HG02642 (cell line): ENCODE measurements around the gene ATP1A3.

ENCODE experiments used
- ATAC-seq: cut with Tn5 transposase; IDR thresholded peaks from one replicate; pipeline ENCODE4 v1.9.1; 2021; ENCODE audit warnings: mild to moderate bottlenecking; ENCODE audit not compliant: unreplicated experiment, poor library complexity

Gene ATP1A3

DNA sequence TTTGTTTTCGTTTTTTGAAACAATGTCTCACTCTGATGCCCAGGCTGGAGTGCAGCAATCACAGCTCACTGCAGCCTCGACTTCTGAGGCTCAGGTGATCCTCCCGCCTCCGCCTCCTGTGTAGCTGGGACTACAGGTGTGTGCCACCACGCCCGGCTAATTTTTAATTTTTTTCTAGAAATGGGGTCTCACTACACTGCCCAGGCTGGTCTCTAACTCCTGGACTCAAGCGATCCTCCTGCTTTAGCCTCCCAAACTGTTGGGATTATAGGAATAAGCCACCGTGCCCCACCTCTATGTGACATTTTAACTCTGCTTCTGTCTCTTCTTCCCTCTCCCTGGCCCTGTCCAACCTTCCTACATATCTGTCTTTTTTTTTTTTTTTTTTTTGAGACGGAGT, 5.1 kb downstream of the ATP1A3 start:
- no peak for ATAC-seq

DNA sequence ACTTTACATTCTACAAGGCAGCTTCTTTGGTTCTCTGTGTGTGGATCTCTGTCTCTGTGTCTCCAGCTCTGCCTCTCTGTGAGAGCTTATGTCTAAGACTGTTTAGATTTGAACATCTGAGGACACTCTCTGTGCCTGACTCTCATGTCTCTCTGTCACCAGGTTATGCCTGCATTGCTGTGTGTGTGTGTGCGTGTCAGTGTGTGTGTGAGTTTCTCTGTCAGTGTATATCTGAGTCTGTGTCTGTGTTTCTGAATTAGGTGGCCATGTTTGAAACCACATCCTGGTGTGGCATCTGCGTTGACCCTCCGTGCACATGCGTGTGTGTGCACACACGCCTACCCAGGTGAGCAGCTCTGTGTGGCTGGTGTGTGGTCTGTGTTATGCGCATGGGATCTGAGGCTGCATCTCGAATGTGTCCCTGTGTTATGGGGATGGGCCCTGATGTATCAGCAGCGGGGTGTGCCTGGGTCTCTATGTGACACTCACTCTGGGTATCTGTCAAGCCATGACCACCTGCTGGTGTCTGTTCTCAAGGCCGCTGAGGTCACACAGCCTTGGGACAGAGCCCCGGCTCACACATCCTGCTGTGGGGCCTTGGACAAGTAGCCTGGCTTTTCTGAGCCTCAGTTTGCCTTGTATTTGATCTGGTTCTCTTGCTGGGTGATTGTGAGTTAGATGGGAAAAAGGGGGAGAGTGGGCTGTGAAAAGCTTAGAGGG, 6.7 kb downstream of the ATP1A3 start:
- ATAC-seq = no peak

DNA sequence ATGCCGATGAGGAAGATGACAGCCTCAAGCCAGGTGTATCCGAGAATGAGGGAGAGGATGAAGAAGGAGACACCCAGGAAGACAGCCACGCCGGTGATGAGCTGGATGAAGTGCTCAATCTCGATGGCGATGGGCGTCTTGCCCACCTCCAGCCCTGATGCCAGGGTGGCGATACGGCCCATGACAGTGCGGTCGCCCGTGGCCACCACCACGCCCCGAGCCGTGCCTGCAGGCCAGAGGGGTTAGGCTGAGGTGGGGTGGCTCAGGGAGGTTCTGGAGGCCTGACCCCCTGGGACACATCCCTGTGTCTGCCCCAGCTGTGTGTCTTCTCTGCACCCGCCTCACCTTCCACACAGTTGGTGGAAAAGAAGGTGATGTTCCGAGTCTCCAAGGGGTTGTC, 9.1 kb downstream of the ATP1A3 start:
- no peak for ATAC-seq

DNA sequence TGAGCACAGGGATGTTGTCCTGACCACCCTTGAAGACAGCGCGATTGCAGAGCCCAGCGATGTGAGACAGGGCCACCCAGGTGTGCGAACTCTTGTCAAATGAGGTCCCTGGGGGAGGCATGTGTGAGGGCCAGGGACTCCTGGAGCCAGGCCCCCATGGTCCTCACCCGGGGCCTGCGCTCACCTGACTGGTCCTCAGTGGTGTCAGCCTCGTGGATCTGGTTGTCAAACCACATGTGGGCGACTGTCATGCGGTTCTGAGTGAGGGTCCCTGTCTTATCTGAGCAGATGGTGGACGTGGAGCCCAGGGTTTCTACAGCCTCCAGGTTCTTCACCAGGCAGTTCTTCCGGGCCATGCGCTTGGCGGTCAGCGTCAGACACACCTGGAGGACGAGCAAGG, 12.3 kb downstream of the ATP1A3 start:
- ATAC-seq = no peak

DNA sequence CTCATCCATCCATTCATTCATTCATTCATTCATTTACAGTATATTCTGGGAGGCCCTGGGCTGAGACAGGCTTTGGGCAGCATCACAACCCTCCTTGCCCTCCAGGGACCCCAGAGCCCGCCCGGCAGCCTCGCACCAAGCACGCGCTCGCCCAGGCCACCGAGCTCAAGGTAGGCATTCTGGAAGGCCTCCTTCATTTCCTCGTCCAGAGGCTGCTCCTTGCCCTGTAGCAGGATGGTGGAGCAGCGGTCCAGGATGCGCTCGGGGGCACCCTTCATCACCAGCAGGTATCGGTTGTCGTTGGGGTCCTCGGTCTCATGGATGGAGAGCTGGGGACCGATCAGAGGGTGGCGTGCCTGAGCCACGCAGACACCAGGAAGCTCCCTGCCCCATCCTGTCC, 15.6 kb downstream of the ATP1A3 start:
- no peak for ATAC-seq

DNA sequence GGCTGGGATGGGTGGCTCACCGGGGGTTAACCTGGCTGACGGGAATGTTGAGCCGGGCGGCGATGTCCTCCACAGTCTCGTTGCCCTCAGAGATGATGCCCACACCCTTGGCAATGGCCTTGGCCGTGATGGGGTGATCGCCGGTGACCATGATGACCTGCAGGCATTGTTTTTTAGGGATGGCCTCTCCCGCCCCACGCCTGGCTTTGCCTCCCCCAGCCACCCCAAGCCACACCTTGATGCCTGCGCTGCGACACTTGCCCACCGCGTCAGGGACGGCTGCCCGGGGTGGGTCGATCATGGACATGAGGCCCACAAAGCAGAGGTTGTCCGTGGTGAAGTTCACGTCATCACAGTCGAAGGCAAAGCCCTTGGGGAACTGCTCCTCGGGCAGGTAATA, 16.1 kb downstream of the ATP1A3 start:
- ATAC-seq = no peak

DNA sequence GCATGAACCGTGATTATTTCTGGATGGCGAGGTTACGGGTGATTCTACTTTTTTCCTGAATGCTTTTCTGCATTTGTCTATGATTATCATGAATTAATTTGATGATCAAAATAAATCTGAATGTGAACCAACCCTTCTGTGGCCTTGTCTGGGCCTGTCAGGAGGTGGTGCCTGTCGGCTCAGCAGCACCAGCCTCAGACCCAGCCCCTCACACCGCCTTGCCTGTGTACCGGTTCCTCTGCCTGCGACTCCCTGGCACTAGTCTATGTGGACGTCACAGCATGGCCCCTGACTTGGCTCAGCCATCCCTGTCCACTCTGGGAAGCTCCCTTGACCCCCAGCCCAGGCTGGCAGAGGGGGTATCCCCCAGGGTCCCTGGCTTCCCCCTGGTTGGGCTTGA, 19.4 kb downstream of the ATP1A3 start:
- ATAC-seq = no peak

DNA sequence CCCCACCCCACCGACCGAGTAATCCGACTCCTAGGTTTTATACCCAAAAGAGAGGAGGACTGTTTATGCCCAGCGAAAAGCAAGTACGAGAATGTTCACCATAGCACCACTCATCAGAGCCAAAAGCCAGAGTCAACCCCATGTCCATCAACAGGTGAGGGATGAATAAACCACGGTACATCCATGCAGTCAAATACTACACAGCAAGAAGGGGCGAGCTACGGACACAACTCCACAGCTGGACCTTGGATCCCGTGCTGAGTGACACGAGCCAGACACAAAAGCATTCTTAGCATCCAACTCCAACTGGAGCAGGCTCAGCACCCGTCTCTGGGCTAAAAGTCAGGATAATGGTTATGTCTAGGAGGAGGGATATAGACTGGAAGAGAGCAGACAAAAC, 22.7 kb downstream of the ATP1A3 start:
- ATAC-seq = no peak

DNA sequence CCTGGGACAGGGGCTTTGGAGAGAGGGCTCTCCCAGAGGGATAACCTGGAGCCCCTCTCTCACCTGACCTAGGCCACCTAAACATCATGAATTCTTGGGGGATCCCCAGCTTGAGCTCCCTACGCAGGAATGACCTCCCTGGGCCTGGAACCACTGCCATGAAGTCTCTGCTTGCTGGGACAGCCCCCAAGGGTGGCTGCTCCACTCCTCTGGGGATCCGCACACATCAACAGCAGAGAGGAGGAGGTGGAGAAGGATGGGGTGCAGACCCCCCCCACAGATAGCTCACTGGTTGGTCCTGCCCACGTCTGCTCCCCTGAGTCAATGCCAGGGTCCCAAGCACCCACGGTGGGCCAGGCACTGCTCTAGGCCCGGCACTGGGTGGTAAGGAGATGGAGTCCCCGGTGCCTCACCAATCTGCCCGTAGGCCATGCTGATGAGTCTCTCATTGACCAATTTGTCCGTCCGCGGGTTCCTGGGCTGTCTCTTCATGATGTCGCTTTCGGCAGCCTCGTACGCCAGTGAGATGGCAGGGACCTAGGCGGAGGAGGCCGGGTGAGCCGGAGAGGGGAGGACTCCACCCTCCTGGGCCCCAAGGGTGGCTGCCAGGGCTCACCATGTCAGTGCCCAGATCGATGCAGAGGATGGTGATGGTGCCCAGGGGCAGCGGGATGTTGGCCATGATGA, 24.1 kb downstream of the ATP1A3 start:
- ATAC-seq = no peak

DNA sequence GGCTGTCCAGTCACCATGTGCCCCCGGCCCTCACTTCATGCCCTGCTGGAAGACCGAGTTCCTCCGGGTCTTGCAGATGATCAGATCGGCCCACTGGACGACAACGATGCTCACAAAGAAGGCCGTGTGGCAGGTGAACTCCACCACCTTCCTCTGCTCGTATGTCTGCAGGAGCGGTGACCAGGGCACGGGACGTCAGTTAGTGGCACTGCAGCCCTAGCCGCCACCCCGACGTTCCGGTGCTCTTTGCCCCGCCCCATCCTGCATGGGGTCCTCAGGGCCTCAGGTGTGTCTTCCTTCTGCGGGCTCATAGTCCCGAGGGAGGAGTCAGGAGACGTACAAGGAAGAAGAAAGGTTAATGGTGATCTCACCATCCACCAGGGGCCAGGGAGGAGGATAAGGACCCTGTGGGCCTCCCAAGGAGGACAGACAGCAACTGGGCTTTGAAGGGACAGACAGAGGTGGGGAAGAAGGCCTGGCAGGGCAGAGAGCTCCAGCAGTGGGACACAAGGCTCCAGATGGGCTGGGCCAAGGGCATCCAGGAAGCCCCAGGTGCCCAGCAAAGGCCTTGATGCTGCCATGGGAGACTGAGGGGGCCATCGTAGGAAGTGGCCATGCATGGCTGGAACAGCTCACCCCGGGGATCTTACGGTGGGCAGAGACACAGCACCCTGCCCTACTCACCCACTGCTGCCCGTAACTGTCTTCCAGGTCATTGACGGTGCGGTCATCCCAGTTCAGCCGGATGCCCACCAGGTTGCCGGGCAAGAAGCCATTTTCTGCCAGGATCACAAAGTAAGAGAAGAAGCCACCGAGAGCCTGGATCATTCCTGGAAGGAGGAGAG, 25.1 kb downstream of the ATP1A3 start:
- ATAC-seq = no peak

DNA sequence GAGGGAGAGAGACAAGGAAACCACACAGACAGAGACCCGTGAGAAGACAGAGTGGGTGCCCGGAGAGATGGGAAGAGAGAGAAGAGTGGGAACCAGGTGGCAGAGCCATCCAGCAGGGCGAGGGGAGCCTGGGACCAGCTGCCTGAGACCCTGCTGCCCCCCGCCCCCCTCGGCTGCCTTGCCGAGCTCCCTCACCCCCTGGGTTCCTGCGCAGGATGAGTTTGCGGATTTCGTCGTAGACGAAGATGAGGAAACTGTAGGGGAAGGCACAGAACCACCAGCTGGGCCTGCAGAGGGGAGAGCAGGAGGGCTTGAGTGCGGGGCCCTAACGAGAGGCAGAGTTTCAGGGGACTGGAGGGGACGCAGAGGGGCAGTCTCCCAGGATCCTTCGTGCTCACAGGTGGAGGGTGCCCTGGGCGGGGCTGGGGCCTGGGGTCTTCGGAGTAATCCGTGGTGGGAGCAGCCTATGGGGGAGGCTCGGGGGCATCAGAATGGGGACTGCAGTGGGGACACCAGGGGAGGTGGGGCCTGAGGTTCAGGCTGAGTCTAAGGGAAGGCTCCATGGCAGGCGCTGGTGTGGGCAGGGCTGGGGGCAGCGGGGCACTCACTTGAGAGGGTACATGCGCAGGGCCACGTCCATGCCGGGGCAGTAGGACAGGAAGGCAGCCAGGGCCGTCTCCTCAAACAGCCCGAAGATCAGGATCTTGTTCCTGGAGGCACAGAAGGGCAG, 26.8 kb downstream of the ATP1A3 start:
- no peak for ATAC-seq

DNA sequence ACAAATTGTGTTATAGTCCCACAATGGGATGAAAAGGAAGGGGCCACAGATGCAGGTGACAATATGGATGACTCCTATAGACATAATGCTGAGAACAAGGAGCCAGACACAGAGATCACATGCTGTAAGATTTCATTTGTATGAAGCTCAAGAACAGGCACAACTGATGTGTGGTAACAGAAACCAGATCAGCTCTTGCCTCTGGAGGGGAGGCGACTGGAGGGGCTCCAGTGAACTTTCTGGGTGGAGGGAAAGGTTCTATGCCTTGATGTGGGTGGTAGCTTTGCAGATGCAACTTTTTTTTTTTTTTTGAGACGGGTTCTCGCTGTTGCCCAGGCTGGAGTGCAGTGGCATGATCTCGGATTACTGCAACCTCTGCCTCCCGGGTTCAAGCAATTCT, 28.9 kb downstream of the ATP1A3 start:
- no peak for ATAC-seq

DNA sequence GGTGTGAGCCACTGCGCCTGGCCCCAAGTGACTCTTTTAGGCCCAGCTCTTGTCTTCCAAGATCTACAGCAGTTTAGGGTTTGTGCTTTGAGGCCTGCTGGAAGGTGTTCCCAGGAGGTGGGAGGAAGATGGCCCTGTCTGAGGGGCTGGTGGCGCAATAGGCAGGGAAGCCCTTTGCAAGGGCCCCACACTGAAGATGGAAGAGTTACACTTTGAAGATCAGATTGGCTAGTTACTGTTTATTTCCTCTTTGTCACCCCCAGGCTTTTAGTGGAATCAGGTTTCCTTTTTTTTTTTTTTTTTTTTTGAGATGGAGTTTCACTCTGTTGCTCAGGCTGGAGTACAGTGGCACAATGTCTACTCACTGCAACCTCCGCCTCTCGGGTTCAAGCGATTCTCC, 33.1 kb downstream of the ATP1A3 start:
- no peak for ATAC-seq

DNA sequence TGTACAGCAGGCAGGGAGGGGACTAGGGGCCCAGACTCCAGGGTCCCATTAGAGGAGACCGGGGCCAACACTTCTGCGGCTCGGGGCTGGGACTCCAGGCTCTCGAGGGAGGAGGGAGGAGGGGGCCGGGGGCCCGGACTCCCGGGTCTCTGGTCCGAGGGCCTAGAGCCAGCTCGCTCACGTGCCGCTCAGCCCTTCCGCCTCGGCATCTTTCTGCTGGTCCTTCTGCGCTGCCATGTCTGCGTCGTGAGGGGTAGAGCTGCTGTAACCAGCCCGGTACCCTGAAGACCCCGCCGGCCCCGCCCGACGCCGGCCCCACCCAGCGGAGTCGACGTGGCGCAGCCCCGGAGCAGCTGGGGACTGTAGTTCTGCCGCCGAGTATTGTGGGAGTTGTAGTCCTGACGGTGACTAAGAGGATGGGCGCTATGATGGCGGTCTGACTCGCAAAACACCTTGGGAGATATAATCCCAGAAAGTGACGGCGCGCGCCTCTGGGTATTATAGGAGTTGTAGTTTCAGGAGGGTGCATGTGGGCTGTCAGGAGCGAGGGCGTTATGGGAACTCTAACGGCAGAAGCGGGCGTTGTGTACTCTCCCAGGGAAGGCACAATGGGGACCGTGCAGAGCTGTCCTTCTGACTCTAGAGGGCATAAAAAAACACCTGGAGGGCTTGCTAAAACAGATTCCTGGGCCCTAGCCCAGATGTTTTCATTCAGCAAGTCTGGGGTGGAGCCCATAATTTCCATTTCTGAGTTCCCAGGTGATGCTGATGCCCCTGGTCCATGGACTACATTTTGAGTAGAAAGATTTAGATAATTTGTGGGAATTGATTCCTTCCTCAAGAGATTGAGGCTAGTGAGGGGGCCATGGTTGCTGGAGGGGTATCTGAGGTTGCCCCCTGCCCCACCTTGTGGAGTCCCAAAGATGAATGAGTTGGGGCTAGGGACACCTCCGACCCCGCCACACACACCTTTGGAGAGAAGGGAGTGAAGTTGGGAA, 34.7 kb downstream of the ATP1A3 start, which contains the start of gene RABAC1:
RABAC1 (minus strand) TSS at position 266 of the 998 bp plus-strand sequence; CDS start at position 237, 29 bp downstream.
- ATAC-seq = peak; percentile 89

DNA sequence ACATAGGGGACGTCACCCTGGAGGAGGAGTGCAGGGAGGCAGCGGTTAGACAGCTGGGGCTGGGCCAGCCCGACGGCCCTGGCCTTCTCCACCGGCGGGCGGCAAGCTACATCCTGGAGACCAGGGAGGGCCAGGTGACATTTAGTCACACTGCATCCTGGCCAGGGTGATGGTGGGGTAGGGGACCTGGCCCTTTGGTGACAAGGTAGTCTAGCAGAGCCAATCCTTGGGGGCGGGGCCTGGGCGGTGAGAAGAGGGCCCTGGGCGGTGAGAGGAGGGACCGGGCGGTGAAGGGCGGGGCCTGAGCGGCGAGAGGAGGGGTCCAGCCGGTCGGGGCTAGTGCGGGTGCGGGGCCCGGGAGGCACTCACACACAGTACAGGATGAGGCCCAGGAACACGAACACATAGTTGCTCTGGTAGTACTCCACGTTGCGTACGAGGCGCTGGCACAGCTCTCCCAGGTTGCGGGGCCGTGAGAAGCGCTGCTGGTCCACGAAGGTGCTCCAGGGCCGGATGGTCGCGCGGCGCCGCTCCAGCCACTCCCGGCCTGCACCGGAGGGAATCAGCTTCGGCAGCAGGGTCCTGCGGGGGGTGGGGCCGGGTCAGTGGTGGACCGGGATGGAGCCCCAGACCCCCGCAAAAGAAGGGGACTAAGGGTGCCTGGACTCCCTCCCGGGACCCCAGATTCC, 35.5 kb downstream of the ATP1A3 start:
- peak; percentile 56 for ATAC-seq

DNA sequence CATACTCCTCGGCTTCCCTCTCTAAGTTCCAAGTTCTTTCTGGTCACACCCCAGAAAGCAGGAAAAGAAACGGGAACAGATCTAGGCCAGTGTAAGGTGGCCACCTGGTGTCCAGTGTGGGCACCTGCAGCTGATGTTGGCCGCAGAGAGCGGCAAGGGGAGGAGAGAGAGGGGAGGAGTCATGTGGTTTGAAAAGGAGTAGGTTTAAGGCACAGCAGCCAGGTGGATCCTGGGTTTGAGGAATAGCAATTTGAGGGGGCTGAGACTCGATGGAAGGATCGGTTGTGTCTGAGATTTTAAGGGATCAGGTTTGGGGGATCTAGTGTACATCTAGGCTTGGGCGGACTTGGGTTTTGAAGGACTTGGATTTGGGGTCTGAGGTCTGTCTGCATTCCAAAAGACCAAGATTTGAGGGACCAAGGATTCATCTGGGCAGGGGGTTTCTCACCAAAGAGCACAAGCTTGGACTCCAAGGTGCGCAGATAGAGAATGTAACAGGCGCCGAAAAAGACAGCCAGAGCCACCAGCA, 36.1 kb downstream of the ATP1A3 start:
- no peak for ATAC-seq

DNA sequence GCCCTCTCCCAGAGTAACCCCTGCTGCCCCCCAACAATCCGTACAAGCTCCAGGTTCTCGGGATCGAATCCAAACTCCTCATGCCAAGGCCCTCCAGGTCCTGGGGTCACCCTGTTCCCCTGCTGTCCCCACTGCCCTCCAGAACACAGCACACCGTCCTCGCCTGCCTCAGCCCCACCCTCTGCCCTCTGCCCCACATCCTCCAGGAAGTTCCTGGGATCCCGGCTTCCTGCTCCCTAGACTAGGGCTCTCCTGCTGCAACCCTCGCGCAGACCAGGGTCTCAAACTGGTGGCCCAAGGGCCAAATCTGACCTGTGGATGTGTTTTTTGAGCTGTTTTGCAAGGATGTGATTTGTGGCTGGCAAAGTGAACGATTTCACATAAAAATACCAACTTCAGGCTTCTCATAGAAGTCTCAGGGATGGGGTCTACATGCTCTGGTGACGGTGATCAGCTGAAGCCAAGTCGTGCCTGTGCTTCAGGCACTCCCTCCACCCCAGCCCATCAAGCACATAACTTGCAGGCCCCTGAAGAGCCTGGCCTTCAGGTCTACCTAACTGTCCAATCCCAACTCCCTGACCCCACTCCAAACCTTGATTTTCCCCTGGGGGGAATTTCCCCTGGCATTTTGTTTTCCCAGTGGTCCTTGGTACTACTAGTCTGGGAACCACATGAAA, 36.7 kb downstream of the ATP1A3 start:
- ATAC-seq = no peak

DNA sequence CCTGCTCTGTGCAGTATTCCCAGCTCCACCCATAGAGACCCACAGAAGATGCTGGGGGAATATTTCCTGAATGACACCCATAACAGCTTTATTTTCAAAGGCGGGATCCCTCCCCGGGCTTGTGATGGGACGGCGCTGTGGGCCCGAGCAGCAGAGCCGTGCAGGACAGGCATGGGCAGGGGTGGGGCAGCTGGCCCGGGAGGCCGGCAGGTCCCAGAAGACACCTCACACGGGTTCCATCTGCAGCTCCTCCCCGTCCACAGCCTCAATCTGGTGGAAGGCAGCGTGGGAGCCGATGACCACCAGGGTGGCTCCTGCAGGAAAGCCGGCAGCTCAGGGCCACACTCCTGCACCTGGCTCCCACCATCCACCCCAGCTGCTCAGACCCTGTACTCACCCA, 37.4 kb downstream of the ATP1A3 start:
- ATAC-seq = no peak
